Measurements from ENCODE around the gene ZNF891.

DNA sequence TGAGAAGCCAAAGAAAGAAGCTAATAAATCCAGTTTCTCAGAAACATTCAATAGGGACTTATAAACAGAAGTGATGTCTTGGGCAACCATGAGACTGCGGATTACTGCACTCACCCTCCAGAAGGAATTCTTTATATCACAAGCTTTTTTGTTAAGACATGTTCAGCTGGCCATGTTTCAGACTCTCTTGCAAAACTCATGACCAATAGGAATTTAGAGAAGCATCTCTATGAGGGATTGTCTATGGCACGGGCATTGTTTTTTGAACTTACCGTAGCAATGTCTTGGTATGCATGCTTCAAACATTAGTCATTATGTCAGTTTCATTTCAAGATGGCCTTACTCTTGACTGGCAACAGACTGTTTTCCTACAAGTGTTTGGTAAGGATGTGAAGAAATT is 35.7 kb upstream of the ZNF891 start:
- TF ChIP-seq ARNT (IDR thresholded peaks at IDR 0.05) (no peak), ELF4 (IDR thresholded peaks at IDR 0.05) (no peak), ZNF384 (IDR thresholded peaks at IDR 0.05) (no peak), NFRKB (IDR thresholded peaks at IDR 0.05) (no peak), PKNOX1 (IDR thresholded peaks at IDR 0.05) (no peak), BHLHE40 (IDR thresholded peaks at IDR 0.05; ENCODE audit: borderline replicate concordance) (no peak), FOXA1 (IDR thresholded peaks at IDR 0.05) (no peak), LEF1 (IDR thresholded peaks at IDR 0.05; ENCODE audit: borderline replicate concordance) (no peak), HDGF (IDR thresholded peaks at IDR 0.05; ENCODE audit: borderline replicate concordance) (no peak), TARDBP (IDR thresholded peaks at IDR 0.05) (no peak), SUZ12 (IDR thresholded peaks at IDR 0.05) (no peak), FOXK2 (IDR thresholded peaks at IDR 0.05) (no peak)
